Fibroblast of lung (primary cell): ENCODE data around the gene CPM.

ENCODE experiments used
- CTCF ChIP-seq, 2 donors: IDR thresholded peaks in 1 of 2; conservative IDR thresholded peaks in 1 of 2; 1 replicate in 1 of 2; 2 replicates in 1 of 2; pipeline ENCODE4 v1.5.1; 2011 to 2012; ENCODE audit warnings: low read length in 2 of 2, control low read depth in 1 of 2, inconsistent platforms in 1 of 2, low read depth in 1 of 2, mild to moderate bottlenecking in 1 of 2
- EZH2 ChIP-seq: IDR thresholded peaks from 2 replicates; pipeline ENCODE4 v1.5.1; 2012; ENCODE audit warnings: low read length, control low read depth, mild to moderate bottlenecking; ENCODE audit errors: missing control alignments

GRCh38 chr12:68943848-68944247, 10.9 kb upstream of the CPM start:
- no peak for TF ChIP-seq CTCF (conservative IDR thresholded peaks at IDR 0.05 in 1 of 2, IDR thresholded peaks at IDR 0.05 in 1 of 2; ENCODE audit: low read depth in 1 of 2, low read length in 2 of 2)
- no peak for TF ChIP-seq EZH2
